IMR-90 (cell line): ENCODE measurements around the gene SAMD15. TPM values are rescaled to one million over a fixed set of nuclear protein-coding genes. Genes with fewer than 3 reads are reported as not detected.

ENCODE experiments used
- ATAC-seq: fragments of 200-7000 bp; cut with Tn5 transposase; 2 replicates; pipeline ENCODE4 v1.9.1; 2020; ENCODE audit warnings: low read depth, mild to moderate bottlenecking, moderate library complexity
- BruUV-seq: library from RNA; stranded (reverse); fragments of 400-500 nt; replicated peaks from 2 replicates; lab custom pipeline; 2021; lab: Mats Ljungman, UMichigan
- CTCF ChIA-PET: fragments of 300-600 bp; formaldehyde crosslinking; extraction: SDS; loops from one replicate; lab custom pipeline; 2021; ENCODE audit warnings: antibody characterized with exemption; lab: Yijun Ruan, JAX
- POLR2A ChIA-PET: fragments of 300-600 bp; sonication (Branson Sonifier 250); formaldehyde crosslinking; loops from one replicate; lab custom pipeline; 2022; ENCODE audit warnings: antibody characterized with exemption; ENCODE audit not compliant: unreplicated experiment; lab: Charles Lee
- DNase-seq: peaks from one replicate; pipeline ENCODE4 v3.0.0; 2013
- H2AFZ ChIP-seq: replicated peaks from 2 replicates; pipeline ENCODE3; 2013; ENCODE audit warnings: low read length, mild to moderate bottlenecking; ENCODE audit not compliant: poor library complexity
- H2AK5ac ChIP-seq: 2 replicates; pipeline ENCODE4 v1.6.1; 2013; ENCODE audit warnings: low read depth, low read length, inconsistent platforms
- H2AK9ac ChIP-seq: replicated peaks from 2 replicates; pipeline ENCODE3; 2013; ENCODE audit warnings: mild to moderate bottlenecking, low read depth, low read length, moderate library complexity; ENCODE audit not compliant: poor library complexity
- H2BK120ac ChIP-seq: 2 replicates; pipeline ENCODE4 v1.6.1; 2013; ENCODE audit warnings: low read depth, low read length, inconsistent platforms
- H2BK15ac ChIP-seq: 3 replicates; pipeline ENCODE4 v1.6.1; 2013; ENCODE audit warnings: low read depth, low read length, inconsistent platforms
- H2BK20ac ChIP-seq: 2 replicates; pipeline ENCODE4 v1.6.1; 2013; ENCODE audit warnings: low read depth, mild to moderate bottlenecking, inconsistent platforms, low read length, moderate library complexity
- H2BK5ac ChIP-seq: 2 replicates; pipeline ENCODE4 v1.6.1; 2013; ENCODE audit warnings: mild to moderate bottlenecking, low read depth, low read length, inconsistent platforms; ENCODE audit not compliant: poor library complexity, severe bottlenecking
- H3K14ac ChIP-seq: replicated peaks from 2 replicates; pipeline ENCODE4 v1.6.1; 2013; ENCODE audit warnings: low read depth, low read length, inconsistent platforms
- H3K18ac ChIP-seq: 2 replicates; pipeline ENCODE4 v1.6.1; 2013; ENCODE audit warnings: low read depth, low read length, control low read depth
- H3K23ac ChIP-seq: 2 replicates; pipeline ENCODE4 v1.6.1; 2013; ENCODE audit warnings: low read depth, low read length, inconsistent platforms
- H3K27ac ChIP-seq: 2 replicates; pipeline ENCODE4 v1.5.1; 2013; ENCODE audit warnings: mild to moderate bottlenecking, control low read depth, low read length; ENCODE audit not compliant: insufficient read depth
- H3K27me3 ChIP-seq: 2 replicates; pipeline ENCODE4 v1.6.1; 2013; ENCODE audit warnings: low read length; ENCODE audit not compliant: control insufficient read depth, insufficient read depth
- H3K36me3 ChIP-seq: 2 replicates; pipeline ENCODE4 v1.6.1; 2013; ENCODE audit warnings: low read length, mixed read lengths; ENCODE audit not compliant: control insufficient read depth, insufficient read depth
- H3K4ac ChIP-seq: 2 replicates; pipeline ENCODE4 v1.6.1; 2013; ENCODE audit warnings: low read depth, low read length, inconsistent platforms
- H3K4me1 ChIP-seq: 2 replicates; pipeline ENCODE4 v1.6.1; 2013; ENCODE audit warnings: low read length, mixed read lengths; ENCODE audit not compliant: control insufficient read depth, insufficient read depth
- H3K4me2 ChIP-seq: 2 replicates; pipeline ENCODE4 v1.6.1; 2013; ENCODE audit warnings: low read depth, mild to moderate bottlenecking, control low read depth, low read length, moderate library complexity
- H3K4me3 ChIP-seq: 2 replicates; pipeline ENCODE4 v1.5.1; 2013; ENCODE audit warnings: low read depth, mild to moderate bottlenecking, control low read depth, low read length, moderate library complexity; ENCODE audit not compliant: insufficient read depth
- H3K56ac ChIP-seq: 2 replicates; pipeline ENCODE4 v1.6.1; 2013; ENCODE audit warnings: low read length, inconsistent platforms; ENCODE audit not compliant: insufficient read depth; ENCODE audit errors: extremely low read depth
- H3K79me1 ChIP-seq, 2 experiments: 2 replicates each; pipeline ENCODE4 v1.6.1; 2013; ENCODE audit warnings: low read length in 2 of 2, inconsistent platforms in 1 of 2, low read depth in 1 of 2
- H3K9ac ChIP-seq: 2 replicates; pipeline ENCODE4 v1.6.1; 2013; ENCODE audit warnings: low read depth, low read length, control low read depth
- H3K9me1 ChIP-seq: 2 replicates; pipeline ENCODE4 v1.6.1; 2013; ENCODE audit warnings: low read length, inconsistent platforms; ENCODE audit not compliant: insufficient read depth
- H3K9me3 ChIP-seq: 2 replicates; pipeline ENCODE4 v1.6.1; 2013; ENCODE audit warnings: low read length; ENCODE audit not compliant: control insufficient read depth, insufficient read depth
- H4K20me1 ChIP-seq: 2 replicates; pipeline ENCODE4 v1.6.1; 2013; ENCODE audit warnings: low read length, inconsistent platforms; ENCODE audit not compliant: insufficient read depth
- H4K5ac ChIP-seq: 2 replicates; pipeline ENCODE4 v1.6.1; 2013; ENCODE audit warnings: mild to moderate bottlenecking, low read depth, low read length, control low read depth
- H4K8ac ChIP-seq, 2 experiments: 2 replicates each; pipeline ENCODE4 v1.6.1; 2013; ENCODE audit warnings: low read depth in 2 of 2, low read length in 2 of 2, control low read depth in 1 of 2, inconsistent platforms in 1 of 2
- H4K91ac ChIP-seq: 2 replicates; pipeline ENCODE4 v1.6.1; 2013; ENCODE audit warnings: low read depth, low read length, inconsistent platforms; ENCODE audit not compliant: insufficient read depth
- CTCF ChIP-seq: conservative IDR thresholded peaks from 2 replicates; pipeline ENCODE4 v1.5.1; 2012; ENCODE audit warnings: mild to moderate bottlenecking, low read depth, low read length, improper control_type of control experiment
- FOS ChIP-seq: fragments of 150-350 bp; IDR thresholded peaks from 2 replicates; pipeline ENCODE4 v1.6.1; 2016; ENCODE audit warnings: low read depth, low read length
- MXI1 ChIP-seq: IDR thresholded peaks from 2 replicates; pipeline ENCODE4 v1.6.1; 2012; ENCODE audit warnings: low read depth, mild to moderate bottlenecking, low read length, moderate library complexity, borderline replicate concordance
- NFE2L2 ChIP-seq: fragments of 150-350 bp; IDR thresholded peaks from 2 replicates; pipeline ENCODE4 v1.6.1; 2016; ENCODE audit warnings: low read depth, mild to moderate bottlenecking, low read length
- POLR2A ChIP-seq: IDR thresholded peaks from 2 replicates; pipeline ENCODE4 v1.6.1; 2012; ENCODE audit warnings: mild to moderate bottlenecking, low read depth, low read length
- RAD21 ChIP-seq: IDR thresholded peaks from 2 replicates; pipeline ENCODE4 v1.6.1; 2012; ENCODE audit warnings: low read length, improper control_type of control experiment
- SMC3 ChIP-seq: fragments of 150-350 bp; IDR thresholded peaks from 2 replicates; pipeline ENCODE4 v1.6.1; 2016; ENCODE audit warnings: low read depth, mild to moderate bottlenecking, antibody characterized with exemption, low read length, moderate library complexity
- WGBS, 2 experiments: methylation state at CpG; one replicate each; pipeline versions ENCODE4 v1.1.5 to v1.1.7; 2013; ENCODE audit warnings: missing lambda C conversion rate in 2 of 2; ENCODE audit not compliant: insufficient read length in 1 of 2; ENCODE audit errors: extremely low coverage in 2 of 2; 5-methylcytosine and 5-hydroxymethylcytosine counted together
- dilution Hi-C: fragments of 300-500 bp; cut with HindIII; formaldehyde crosslinking; loops from one replicate; pipeline ENCODE4 v1.14.3; 2018; ENCODE audit warnings: low sequenced_read_pairs; ENCODE audit not compliant: unreplicated experiment
- in situ Hi-C: fragments of 300-500 bp; cut with MboI; formaldehyde crosslinking; loops from 3 replicates; pipeline ENCODE4 v1.14.3; 2019; ENCODE audit warnings: low sequenced_read_pairs, inconsistent platforms, mixed read lengths
- intact Hi-C: fragments of 100-400 bp; cut with micrococcal nuclease; formaldehyde crosslinking; loops from 2 replicates; pipeline ENCODE4 v1.10.0; 2022
- polyA plus RNA-seq, 3 experiments: library from polyadenylated mRNA; depleted of rRNA; stranded (reverse); fragments of >200 nt; gene quantifications; 2 replicates each; pipeline ENCODE4 v1.2.3, GENCODE V29; 2012; ENCODE audit warnings: low replicate concordance in 1 of 3
- total RNA-seq: library from RNA; depleted of rRNA; stranded (reverse); fragments of >200 nt; gene quantifications from 2 replicates; pipeline ENCODE4 v1.2.3, GENCODE V29; 2012

SAMD15 gene
- total and polyA plus RNA-seq, 2 of the 4 experiments (the other 2 are of a cell fraction), result 0.68 to 1.3 TPM

GRCh38 chr14:77346495-77346894, 30.7 kb upstream of the SAMD15 start:
- BruUV-seq, result no TSS peak
- Histone ChIP-seq H3K4me1 (peaks cover 2% of the 10 kb centered on the region; the same call in 1 of the 2 replicates), H3K14ac (no peak overlapping the region), H3K4ac (no peak overlapping the region), H2AFZ (no peak overlapping the region), H2BK15ac (no peak overlapping the region), H3K23ac (no peak overlapping the region), H4K91ac (no peak overlapping the region), H4K5ac (no peak overlapping the region), H3K9ac (no peak overlapping the region), H3K4me2 (no peak overlapping the region), H2BK120ac (no peak overlapping the region), H3K56ac (no peak overlapping the region), H2AK9ac (no peak overlapping the region), H3K79me1 (no peaks in the 10 kb centered on the region), H3K27ac (no peak overlapping the region), H3K4me3 (no peak overlapping the region), H3K18ac (no peak overlapping the region), H4K8ac (no peak overlapping the region), H3K9me1 (no peaks in the 10 kb centered on the region), H2BK20ac (no peak overlapping the region), H3K9me3 (no peaks in the 10 kb centered on the region), H3K27me3 (no peaks in the 10 kb centered on the region), H4K20me1 (no peaks in the 10 kb centered on the region), H2BK5ac (no peak overlapping the region), H2AK5ac (no peak overlapping the region), H3K36me3 (peaks cover 6% of the 10 kb centered on the region)
- no CpG with 5 or more reads among the region's 2 CpGs for WGBS, 2 experiments
- intact Hi-C loops, result no loop called here
- dilution Hi-C loops, result no loop called here
- CTCF ChIA-PET, result no interaction called here
- DNase-seq (no peak), ATAC-seq (no peak)
- POLR2A ChIA-PET, result interaction anchor here (0.6 kb wide), 1 partner anchor 52 kb away, joined by 3 read pairs; no protein-coding TSS in a partner anchor
- in situ Hi-C loops, result no loop called here
- TF ChIP-seq CTCF, result no peak
- no peak for TF ChIP-seq RAD21
- TF ChIP-seq FOS, result no peak
- TF ChIP-seq POLR2A, result no peak
- TF ChIP-seq NFE2L2, result no peak
- no peak for TF ChIP-seq MXI1
- TF ChIP-seq SMC3, result no peak
